ENCODE results near the gene TPRKB.

DNA sequence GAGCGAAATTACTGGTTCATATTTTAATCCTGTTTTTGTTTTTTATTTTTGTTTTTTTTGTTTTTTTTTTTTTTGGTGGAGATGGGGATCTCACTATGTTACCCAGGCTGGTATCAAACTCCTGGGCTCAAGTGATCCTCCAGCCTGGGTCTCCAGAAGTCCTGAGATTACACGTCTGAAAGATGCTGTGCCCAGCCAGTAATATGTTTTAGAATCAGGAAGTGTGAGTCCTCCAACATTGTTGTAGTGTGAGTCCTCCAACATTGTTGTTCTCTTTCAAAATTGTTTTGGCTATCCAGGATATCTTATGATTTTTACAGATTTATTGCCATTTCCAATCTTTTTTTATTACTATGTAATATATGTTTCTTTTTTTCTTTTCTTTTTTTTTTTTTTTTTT is 23.1 kb downstream of the TPRKB start:
- TF ChIP-seq, protein P1, sequence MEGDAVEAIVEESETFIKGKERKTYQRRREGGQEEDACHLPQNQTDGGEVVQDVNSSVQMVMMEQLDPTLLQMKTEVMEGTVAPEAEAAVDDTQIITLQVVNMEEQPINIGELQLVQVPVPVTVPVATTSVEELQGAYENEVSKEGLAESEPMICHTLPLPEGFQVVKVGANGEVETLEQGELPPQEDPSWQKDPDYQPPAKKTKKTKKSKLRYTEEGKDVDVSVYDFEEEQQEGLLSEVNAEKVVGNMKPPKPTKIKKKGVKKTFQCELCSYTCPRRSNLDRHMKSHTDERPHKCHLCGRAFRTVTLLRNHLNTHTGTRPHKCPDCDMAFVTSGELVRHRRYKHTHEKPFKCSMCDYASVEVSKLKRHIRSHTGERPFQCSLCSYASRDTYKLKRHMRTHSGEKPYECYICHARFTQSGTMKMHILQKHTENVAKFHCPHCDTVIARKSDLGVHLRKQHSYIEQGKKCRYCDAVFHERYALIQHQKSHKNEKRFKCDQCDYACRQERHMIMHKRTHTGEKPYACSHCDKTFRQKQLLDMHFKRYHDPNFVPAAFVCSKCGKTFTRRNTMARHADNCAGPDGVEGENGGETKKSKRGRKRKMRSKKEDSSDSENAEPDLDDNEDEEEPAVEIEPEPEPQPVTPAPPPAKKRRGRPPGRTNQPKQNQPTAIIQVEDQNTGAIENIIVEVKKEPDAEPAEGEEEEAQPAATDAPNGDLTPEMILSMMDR (IDR thresholded peaks at IDR 0.05; ENCODE audit: low read depth, low read length), result no peak
- TF ChIP-seq, protein P2, sequence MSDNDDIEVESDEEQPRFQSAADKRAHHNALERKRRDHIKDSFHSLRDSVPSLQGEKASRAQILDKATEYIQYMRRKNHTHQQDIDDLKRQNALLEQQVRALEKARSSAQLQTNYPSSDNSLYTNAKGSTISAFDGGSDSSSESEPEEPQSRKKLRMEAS (IDR thresholded peaks at IDR 0.05; ENCODE audit: low read depth, low read length), result no peak
- TF ChIP-seq POLR2A (IDR thresholded peaks at IDR 0.05; ENCODE audit: extremely low read depth, insufficient read length), result no peak
